ENCODE data around the gene CACNA1I.

GRCh38 chr22:39703928-39704639 is 133.5 kb downstream of the CACNA1I start:
- no peak for TF ChIP-seq CTCF (IDR thresholded peaks at IDR 0.05)
- TF ChIP-seq POLR2A (IDR thresholded peaks at IDR 0.05), result no peak

Data from body of pancreas (tissue), 4 donors.